Effector memory CD8-positive, alpha-beta T cell (primary cell): ENCODE measurements around the gene GCH1.
A peak's percentile ranks its signal among the peaks of the same experiment; 100 is the strongest.

Source experiments
- ATAC-seq: fragments of 150-1000 bp; cut with Tn5 transposase; replicated peaks from 2 replicates; pipeline ENCODE4 v1.10.0; 2021; ENCODE audit warnings: mild to moderate bottlenecking, moderate library complexity
- DNase-seq, 3 experiments: peaks; one replicate each; pipeline ENCODE4 v3.0.0; 2021
- H3K27ac Mint-ChIP-seq, 2 donors: one replicate each; pipeline ENCODE4 v1.8.0; 2022; ENCODE audit warnings: mild to moderate bottlenecking in 2 of 2, mixed read lengths in 2 of 2, moderate library complexity in 2 of 2
- H3K27me3 Mint-ChIP-seq, 2 donors: one replicate each; pipeline ENCODE4 v1.8.0; 2022; ENCODE audit warnings: mixed read lengths in 2 of 2
- H3K36me3 Mint-ChIP-seq: one replicate; pipeline ENCODE4 v1.8.0; 2022; ENCODE audit warnings: mild to moderate bottlenecking, moderate library complexity, mixed read lengths; ENCODE audit not compliant: insufficient read depth
- H3K4me1 Mint-ChIP-seq, 2 donors: one replicate each; pipeline ENCODE4 v1.8.0; 2022; ENCODE audit warnings: low read depth in 2 of 2, mixed read lengths in 2 of 2
- H3K4me3 Mint-ChIP-seq, 2 donors: one replicate each; pipeline ENCODE4 v1.8.0; 2022; ENCODE audit warnings: mild to moderate bottlenecking in 2 of 2, mixed read lengths in 2 of 2, moderate library complexity in 2 of 2
- H3K9me3 Mint-ChIP-seq, 2 donors: one replicate each; pipeline ENCODE4 v1.8.0; 2022; ENCODE audit warnings: mixed read lengths in 2 of 2
- total RNA-seq, 9 experiments: gene quantifications; one replicate each; lab custom pipeline; 2026; lab: John Stamatoyannopoulos, UW

GCH1 gene
- 41.7 to 87.1 (median 59.6) reads per million in 9 experiments for total RNA-seq

- Mint-ChIP-seq H3K27me3 (no peaks in the 10 kb centered on the region), H3K4me1 (peaks cover 11 to 18% of the 10 kb centered on the region in 2 donors), H3K9me3 (no peaks in the 10 kb centered on the region), H3K27ac (peak within 1 kb of the TSS; percentile 83 to 90), H3K36me3 (peaks cover 25% of the 10 kb centered on the region), H3K4me3 (peak within 1 kb of the TSS; percentile 83 to 88)
- peak; percentile 71 for ATAC-seq
- DNase-seq = peak; percentile 58 to 66 (median 63)
These were observed at the start of gene GCH1 for GRCh38 chr14:54902521-54903420. Gene GCH1 (minus strand): TSS chr14:54902826. CDS start chr14:54902663, 163 bp downstream.

GRCh38 chr14:54947230-54947629, 44.6 kb upstream of the GCH1 start:
- H3K4me1 Mint-ChIP-seq = peaks cover 2 to 7% of the 10 kb centered on the region in 2 donors
- no peaks in the 10 kb centered on the region for H3K9me3 Mint-ChIP-seq
- peak; percentile 24 for ATAC-seq
- H3K36me3 Mint-ChIP-seq = peaks cover 4% of the 10 kb centered on the region
- no peaks in the 10 kb centered on the region for H3K27me3 Mint-ChIP-seq
- no peak for DNase-seq
- peak overlapping the region; percentile 22 to 25 for H3K4me3 Mint-ChIP-seq
- peak overlapping the region in 1 of 2 donors; percentile 70 for H3K27ac Mint-ChIP-seq

- no peak for ATAC-seq
- Mint-ChIP-seq H3K4me1 (peaks cover 2 to 7% of the 10 kb centered on the region in 2 donors), H3K27me3 (no peaks in the 10 kb centered on the region), H3K9me3 (no peaks in the 10 kb centered on the region), H3K27ac (peak overlapping the region in 1 of 2 donors; percentile 70), H3K36me3 (peaks cover 4% of the 10 kb centered on the region), H3K4me3 (peak overlapping the region; percentile 22 to 25)
- no peak for DNase-seq
These were observed 43.9 kb upstream of the GCH1 start for GRCh38 chr14:54946500-54946899.

GRCh38 chr14:54944737-54945391, 42.2 kb upstream of the GCH1 start:
- no peaks in the 10 kb centered on the region for H3K9me3 Mint-ChIP-seq
- H3K4me1 Mint-ChIP-seq = peaks cover 2 to 7% of the 10 kb centered on the region in 2 donors
- H3K27ac Mint-ChIP-seq = no peak overlapping the region
- ATAC-seq = no peak
- DNase-seq = no peak
- peaks cover 4% of the 10 kb centered on the region for H3K36me3 Mint-ChIP-seq
- no peak overlapping the region for H3K4me3 Mint-ChIP-seq
- H3K27me3 Mint-ChIP-seq = no peaks in the 10 kb centered on the region

- H3K27me3 Mint-ChIP-seq = no peaks in the 10 kb centered on the region
- H3K4me1 Mint-ChIP-seq = peaks cover 2 to 5% of the 10 kb centered on the region in 2 donors
- H3K27ac Mint-ChIP-seq = peak overlapping the region in 1 of 2 donors; percentile 30
- H3K4me3 Mint-ChIP-seq = no peak overlapping the region
- no peak for ATAC-seq
- peaks cover 4% of the 10 kb centered on the region for H3K36me3 Mint-ChIP-seq
- no peaks in the 10 kb centered on the region for H3K9me3 Mint-ChIP-seq
- DNase-seq = no peak
These were observed 40.3 kb upstream of the GCH1 start for GRCh38 chr14:54942913-54943312.

GRCh38 chr14:54936816-54937215, 34.2 kb upstream of the GCH1 start:
- no peak overlapping the region for H3K4me3 Mint-ChIP-seq
- H3K9me3 Mint-ChIP-seq = no peaks in the 10 kb centered on the region
- H3K27ac Mint-ChIP-seq = no peak overlapping the region
- no peaks in the 10 kb centered on the region for H3K36me3 Mint-ChIP-seq
- ATAC-seq (no peak), DNase-seq (no peak)
- H3K4me1 Mint-ChIP-seq = no peaks in the 10 kb centered on the region
- H3K27me3 Mint-ChIP-seq = no peaks in the 10 kb centered on the region

- DNase-seq (no peak), ATAC-seq (no peak)
- H3K9me3 Mint-ChIP-seq = no peaks in the 10 kb centered on the region
- H3K36me3 Mint-ChIP-seq = no peaks in the 10 kb centered on the region
- H3K4me1 Mint-ChIP-seq = no peaks in the 10 kb centered on the region
- no peak overlapping the region for H3K4me3 Mint-ChIP-seq
- no peaks in the 10 kb centered on the region for H3K27me3 Mint-ChIP-seq
- H3K27ac Mint-ChIP-seq = no peak overlapping the region
These were observed 33.3 kb upstream of the GCH1 start for GRCh38 chr14:54935958-54936357.

GRCh38 chr14:54935100-54935499, 32.5 kb upstream of the GCH1 start:
- ATAC-seq = no peak
- Mint-ChIP-seq H3K27me3 (no peaks in the 10 kb centered on the region), H3K9me3 (no peaks in the 10 kb centered on the region), H3K36me3 (no peaks in the 10 kb centered on the region), H3K27ac (no peak overlapping the region), H3K4me1 (no peaks in the 10 kb centered on the region), H3K4me3 (no peak overlapping the region)
- no peak for DNase-seq

- H3K9me3 Mint-ChIP-seq = no peaks in the 10 kb centered on the region
- H3K36me3 Mint-ChIP-seq = no peaks in the 10 kb centered on the region
- H3K4me3 Mint-ChIP-seq = no peak overlapping the region
- no peak for ATAC-seq
- no peaks in the 10 kb centered on the region for H3K4me1 Mint-ChIP-seq
- H3K27me3 Mint-ChIP-seq = no peaks in the 10 kb centered on the region
- no peak overlapping the region for H3K27ac Mint-ChIP-seq
- no peak for DNase-seq
These were observed 30.4 kb upstream of the GCH1 start for GRCh38 chr14:54933006-54933405.

GRCh38 chr14:54931598-54932340, 29.1 kb upstream of the GCH1 start:
- H3K9me3 Mint-ChIP-seq = no peaks in the 10 kb centered on the region
- no peak for ATAC-seq

GRCh38 chr14:54931101-54931500, 28.5 kb upstream of the GCH1 start:
- Mint-ChIP-seq H3K4me1 (no peaks in the 10 kb centered on the region), H3K27ac (no peak overlapping the region), H3K9me3 (no peaks in the 10 kb centered on the region), H3K4me3 (no peak overlapping the region), H3K27me3 (peaks cover 0 to 4% of the 10 kb centered on the region in 2 donors), H3K36me3 (no peaks in the 10 kb centered on the region)
- no peak for DNase-seq
- ATAC-seq = no peak

More at GRCh38 chr14:54931598-54932340, 29.1 kb upstream of the GCH1 start:
- Mint-ChIP-seq H3K36me3 (no peaks in the 10 kb centered on the region), H3K4me3 (no peak overlapping the region), H3K27ac (no peak overlapping the region), H3K4me1 (no peaks in the 10 kb centered on the region), H3K27me3 (no peaks in the 10 kb centered on the region)
- no peak for DNase-seq

GRCh38 chr14:54929556-54929955, 26.9 kb upstream of the GCH1 start:
- no peak overlapping the region for H3K27ac Mint-ChIP-seq
- DNase-seq (no peak), ATAC-seq (no peak)
- H3K4me3 Mint-ChIP-seq = no peak overlapping the region
- no peaks in the 10 kb centered on the region for H3K4me1 Mint-ChIP-seq
- H3K9me3 Mint-ChIP-seq = no peaks in the 10 kb centered on the region
- H3K27me3 Mint-ChIP-seq = peaks cover 0 to 15% of the 10 kb centered on the region in 2 donors
- H3K36me3 Mint-ChIP-seq = no peaks in the 10 kb centered on the region

GRCh38 chr14:54928216-54928615, 25.6 kb upstream of the GCH1 start:
- peaks cover 0 to 18% of the 10 kb centered on the region in 2 donors for H3K27me3 Mint-ChIP-seq
- no peaks in the 10 kb centered on the region for H3K36me3 Mint-ChIP-seq
- no peaks in the 10 kb centered on the region for H3K9me3 Mint-ChIP-seq
- no peaks in the 10 kb centered on the region for H3K4me1 Mint-ChIP-seq
- H3K4me3 Mint-ChIP-seq = no peak overlapping the region
- no peak overlapping the region for H3K27ac Mint-ChIP-seq
- no peak for DNase-seq
- no peak for ATAC-seq
